Raji (cell line): ENCODE measurements around the gene UBTF.

ENCODE experiments used
- POLR2A ChIP-seq: IDR thresholded peaks from 2 replicates; pipeline ENCODE4 v1.6.1; 2011; ENCODE audit warnings: low read depth, low read length, control low read depth; ENCODE audit not compliant: insufficient read depth

Gene UBTF

GRCh38 chr17:44254361-44255095 is 35.1 kb upstream of the UBTF start:
- TF ChIP-seq POLR2A: no peak

GRCh38 chr17:44253006-44253405 is 33.5 kb upstream of the UBTF start:
- TF ChIP-seq POLR2A: no peak

- TF ChIP-seq POLR2A: no peak
Measured at GRCh38 chr17:44251062-44251461, 31.6 kb upstream of the UBTF start.

- no peak for TF ChIP-seq POLR2A
Measured at GRCh38 chr17:44249501-44250246, 30.2 kb upstream of the UBTF start.

- no peak for TF ChIP-seq POLR2A
Measured at GRCh38 chr17:44247876-44248736, 28.6 kb upstream of the UBTF start.

GRCh38 chr17:44247440-44247841 is 28.0 kb upstream of the UBTF start:
- TF ChIP-seq POLR2A: no peak

- no peak for TF ChIP-seq POLR2A
Measured at GRCh38 chr17:44241106-44241624, 21.7 kb upstream of the UBTF start.

GRCh38 chr17:44236444-44236991 is 17.0 kb upstream of the UBTF start:
- TF ChIP-seq POLR2A: no peak

GRCh38 chr17:44235583-44235936 is 16.1 kb upstream of the UBTF start:
- TF ChIP-seq POLR2A: no peak

GRCh38 chr17:44233582-44233981 is 14.1 kb upstream of the UBTF start:
- TF ChIP-seq POLR2A: no peak

- no peak for TF ChIP-seq POLR2A
Measured at GRCh38 chr17:44232061-44232460, 12.6 kb upstream of the UBTF start.

- no peak for TF ChIP-seq POLR2A
Measured at GRCh38 chr17:44230140-44230539, 10.7 kb upstream of the UBTF start.

GRCh38 chr17:44229090-44229489 is 9.6 kb upstream of the UBTF start:
- TF ChIP-seq POLR2A: no peak

GRCh38 chr17:44223541-44224071 is 4.1 kb upstream of the UBTF start:
- TF ChIP-seq POLR2A: 0 out of 2 replicates have a peak, but pooled peaks have one; percentile 24
